Lung (tissue), 12 donors: ENCODE data around the gene DNAH1. TPM values are rescaled to one million over a fixed set of nuclear protein-coding genes. Genes with fewer than 3 reads are reported as not detected.
A peak's percentile ranks its signal among the peaks of the same experiment; 100 is the strongest.

ENCODE experiments used
- ATAC-seq: fragments of 200-7000 bp; cut with Tn5 transposase; one replicate; pipeline ENCODE4 v1.9.1; 2020; ENCODE audit warnings: moderate number of reproducible peaks; ENCODE audit not compliant: insufficient read depth, low FRiP score
- DNase-seq, 3 donors: peaks; one replicate each; pipeline ENCODE4 v3.0.0-alpha.2; 2013 to 2017
- H3K27ac ChIP-seq, 2 donors: one replicate each; pipeline ENCODE4 v1.5.1; 2013; ENCODE audit warnings: mild to moderate bottlenecking in 2 of 2, moderate library complexity in 2 of 2, control low read depth in 1 of 2, inconsistent platforms in 1 of 2, low read depth in 1 of 2, low read length in 1 of 2
- H3K27me3 ChIP-seq, 3 donors: one replicate each; pipeline ENCODE4 v1.5.1; 2013; ENCODE audit warnings: low read length in 2 of 3; ENCODE audit not compliant: control insufficient read depth in 3 of 3, insufficient read depth in 3 of 3
- H3K36me3 ChIP-seq, 4 donors: one replicate each; pipeline ENCODE4 v1.5.1; 2013; ENCODE audit warnings: low read length in 4 of 4, mild to moderate bottlenecking in 1 of 4, moderate library complexity in 1 of 4; ENCODE audit not compliant: control insufficient read depth in 4 of 4, insufficient read depth in 4 of 4
- H3K4me1 ChIP-seq, 5 donors: one replicate each; pipeline ENCODE4 v1.5.1; 2013; ENCODE audit warnings: low read length in 5 of 5, mild to moderate bottlenecking in 2 of 5, moderate library complexity in 1 of 5; ENCODE audit not compliant: control insufficient read depth in 5 of 5, insufficient read depth in 5 of 5
- H3K4me3 ChIP-seq: one replicate; pipeline ENCODE4 v1.5.1; 2013; ENCODE audit warnings: mild to moderate bottlenecking, control low read depth, moderate library complexity
- H3K9ac ChIP-seq, 2 donors: one replicate each; pipeline ENCODE4 v1.5.1; 2013; ENCODE audit warnings: low read length in 2 of 2, control low read depth in 1 of 2; ENCODE audit not compliant: insufficient read depth in 1 of 2
- H3K9me3 ChIP-seq, 4 donors: one replicate each; pipeline ENCODE4 v1.5.1; 2013; ENCODE audit warnings: low read length in 3 of 4, mild to moderate bottlenecking in 1 of 4, moderate library complexity in 1 of 4; ENCODE audit not compliant: control insufficient read depth in 4 of 4, insufficient read depth in 3 of 4
- CTCF ChIP-seq: IDR thresholded peaks from 2 replicates; pipeline ENCODE4 v1.5.1; 2012; ENCODE audit warnings: mild to moderate bottlenecking; ENCODE audit errors: control extremely low read depth, extremely low read depth
- WGBS, 2 donors: extraction: QIAGEN DNeasy Blood & Tissue Kit; methylation state at CpG; one replicate each; pipeline ENCODE4 v1.1.7; 2013; 5-methylcytosine and 5-hydroxymethylcytosine counted together
- polyA plus RNA-seq, 2 donors: library from polyadenylated mRNA; stranded (reverse); fragments of 200-250 nt; gene quantifications; one replicate each; pipeline ENCODE4 v1.2.1, GENCODE V29; 2013
- total RNA-seq, 2 donors: library from RNA; depleted of rRNA in 1 of 2; stranded (reverse); fragments of >200 nt in 1 of 2; gene quantifications; one replicate each; pipeline ENCODE4 v1.2.1, GENCODE V29; 2014 to 2021
- donor health status: control.
- donor health status: control.
- donor health status: Bipolar disorder and iron deficiency.
- donor health status: healthy.
- donor health status: DM: yes; HTN: yes; CAD: no.

DNAH1 gene
- total and polyA plus RNA-seq, 4 donors, result 6.1 to 21.5 (median 11.4) TPM

GRCh38 chr3:52435246-52436101 lies 119.4 kb downstream of the DNAH1 start:
- WGBS, 2 donors, result 89 to 95% methylated on average over 32 of the region's 32 CpGs
- Histone ChIP-seq H3K27ac (peak overlapping the region in 1 of 2 donors; percentile 29), H3K4me1 (peaks cover 0 to 30% (median 13%) of the 10 kb centered on the region in 5 donors), H3K36me3 (peaks cover 0 to 4% (median 0%) of the 10 kb centered on the region in 4 donors), H3K27me3 (no peaks in the 10 kb centered on the region), H3K9me3 (no peaks in the 10 kb centered on the region), H3K9ac (no peak overlapping the region), H3K4me3 (no peak overlapping the region)
- no peak for TF ChIP-seq CTCF
- DNase-seq (no peak), ATAC-seq (no peak)

GRCh38 chr3:52436500-52437149 lies 120.5 kb downstream of the DNAH1 start:
- ATAC-seq (no peak), DNase-seq (peak; percentile 80 to 89 (median 82))

GRCh38 chr3:52437326-52438103 lies 121.4 kb downstream of the DNAH1 start:
- Histone ChIP-seq H3K4me1 (peaks cover 0 to 27% (median 14%) of the 10 kb centered on the region in 5 donors), H3K27me3 (no peaks in the 10 kb centered on the region), H3K9ac (no peak overlapping the region), H3K9me3 (no peaks in the 10 kb centered on the region), H3K36me3 (peaks cover 0 to 4% (median 0%) of the 10 kb centered on the region in 4 donors), H3K4me3 (no peak overlapping the region), H3K27ac (peak overlapping the region in 1 of 2 donors; percentile 44)
- WGBS, 2 donors, result 79 to 88% methylated on average over 15 of the region's 15 CpGs
- DNase-seq (no peak), ATAC-seq (no peak)
- no peak for TF ChIP-seq CTCF

More at GRCh38 chr3:52436500-52437149, 120.5 kb downstream of the DNAH1 start:
- Histone ChIP-seq H3K4me3 (no peak overlapping the region), H3K9me3 (no peaks in the 10 kb centered on the region), H3K4me1 (peaks cover 0 to 30% (median 14%) of the 10 kb centered on the region in 5 donors), H3K9ac (no peak overlapping the region), H3K27me3 (no peaks in the 10 kb centered on the region), H3K36me3 (peaks cover 0 to 4% (median 0%) of the 10 kb centered on the region in 4 donors), H3K27ac (peak overlapping the region in 1 of 2 donors; percentile 20)
- TF ChIP-seq CTCF, result no peak
- 62 to 76% methylated on average over 13 of the region's 13 CpGs for WGBS, 2 donors
